GM12865 (cell line): ENCODE data around the gene ATP2A3.

ENCODE experiments used
- DNase-seq: peaks from one replicate; pipeline ENCODE4 v3.0.0; 2010; ENCODE audit warnings: low read depth
- H3K4me3 ChIP-seq: 2 replicates; pipeline ENCODE4 v1.5.1; 2011; ENCODE audit warnings: mild to moderate bottlenecking, low read depth, low read length, control low read depth
- CTCF ChIP-seq: IDR thresholded peaks from 2 replicates; pipeline ENCODE4 v1.5.1; 2011; ENCODE audit warnings: low read length, control low read depth, low read depth, inconsistent platforms; ENCODE audit not compliant: insufficient read depth; ENCODE audit errors: missing control alignments

The ATP2A3 gene

GRCh38 chr17:3927628-3928340 is 36.5 kb downstream of the ATP2A3 start:
- no peak for DNase-seq
- no peak overlapping the region for H3K4me3 ChIP-seq
- TF ChIP-seq CTCF: no peak

GRCh38 chr17:3926860-3927627 is 37.2 kb downstream of the ATP2A3 start:
- no peak overlapping the region for H3K4me3 ChIP-seq
- DNase-seq: no peak
- no peak for TF ChIP-seq CTCF

GRCh38 chr17:3925684-3926485 is 38.4 kb downstream of the ATP2A3 start:
- no peak overlapping the region for H3K4me3 ChIP-seq
- no peak for DNase-seq
- no peak for TF ChIP-seq CTCF

- no peak for TF ChIP-seq CTCF
- no peak overlapping the region for H3K4me3 ChIP-seq
- DNase-seq: no peak
These were observed 39.5 kb downstream of the ATP2A3 start for GRCh38 chr17:3924512-3925350.

- no peak overlapping the region for H3K4me3 ChIP-seq
- no peak for DNase-seq
- TF ChIP-seq CTCF: no peak
These were observed 40.6 kb downstream of the ATP2A3 start for GRCh38 chr17:3923466-3924190.

- no peak for TF ChIP-seq CTCF
- no peak for DNase-seq
- H3K4me3 ChIP-seq: no peak overlapping the region
These were observed 41.5 kb downstream of the ATP2A3 start for GRCh38 chr17:3922765-3923164.
